Measurements from ENCODE around the gene JAZF1. TPM values are rescaled to one million over a fixed set of nuclear protein-coding genes. Genes with fewer than 3 reads are reported as not detected.

JAZF1 gene
- total and polyA plus RNA-seq, 9 of the 15 experiments (the other 6 are each of a cell fraction or from before 2014, with no cell fraction given) = 0.04 to 0.64 (median 0.11) TPM; not detected in 3

GRCh38 chr7:27872356-27873275 lies 308.0 kb downstream of the JAZF1 start:
- Histone ChIP-seq H3K27me3 (ENCODE audit: control insufficient read depth in 2 of 2, insufficient read depth in 2 of 2, low read length in 2 of 2) (peaks cover 63 to 79% of the 10 kb centered on the region in 2 experiments), H3K9me1 (ENCODE audit: control insufficient read depth, insufficient read depth, low read length) (no peaks in the 10 kb centered on the region), H3K9ac (ENCODE audit: insufficient read depth in 1 of 2, low read depth in 2 of 2, low read length in 2 of 2) (no peak overlapping the region), H3K4me3 (no peak overlapping the region), H2AFZ (ENCODE audit: low read depth, low read length) (no peak overlapping the region), H4K20me1 (replicated peaks; ENCODE audit: control insufficient read depth, insufficient read depth, low read length) (no peaks in the 10 kb centered on the region), H3K36me3 (ENCODE audit: control insufficient read depth, insufficient read depth, low read length) (no peaks in the 10 kb centered on the region), H3K4me1 (replicated peaks in 1 of 2; ENCODE audit: control insufficient read depth in 2 of 2, insufficient read depth in 2 of 2, low read length in 2 of 2) (peaks cover 0 to 3% of the 10 kb centered on the region in 2 experiments; a peak in 1 of 5 replicates), H3K9me3 (replicated peaks; ENCODE audit: control insufficient read depth, insufficient read depth, low read depth, low read length) (no peaks in the 10 kb centered on the region), H3K79me2 (ENCODE audit: control insufficient read depth, insufficient read depth, low read length) (no peaks in the 10 kb centered on the region), H3K4me2 (ENCODE audit: insufficient read depth, low read length) (no peak overlapping the region), H3K27ac (ENCODE audit: extremely low read depth, low read depth, low read length) (no peak overlapping the region)
- BruUV-seq (replicated peaks) = no TSS peak
- WGBS (ENCODE audit: insufficient coverage, low coverage, missing lambda C conversion rate) = 3% methylated on average over 17 of the region's 17 CpGs
- no peak for ATAC-seq
- in situ Hi-C loops (cut with MboI) (no loop called here), intact Hi-C loops (cut with micrococcal nuclease) (loop anchor here (10.0 kb wide), 1 partner anchor 58 kb away; no protein-coding TSS in a partner anchor)
- ChIA-PET POLR2A (interaction anchor here (0.5 to 1.4 kb wide), 4 partner anchors 12 to 1447 kb away, joined by 3 to 5 read pairs (median 3); no protein-coding TSS in a partner anchor), CTCF (ENCODE audit: low intra/inter-chr PET ratio) (no interaction called here)
- TF ChIP-seq LCOR (CRISPR knock-in tag; IDR thresholded peaks at IDR 0.05) (no peak), HNRNPUL1 (IDR thresholded peaks at IDR 0.05; ENCODE audit: low read length) (no peak), ZNF133 (CRISPR knock-in tag; IDR thresholded peaks at IDR 0.05) (no peak)
- no peak for DNase-seq (ENCODE audit: extremely low read depth in 1 of 4, low spot score in 3 of 4)
- FAIRE-seq = no peak

- POLR2A ChIA-PET = interaction anchor here (0.8 kb wide), 1 partner anchor 1446 kb away, joined by 3 read pairs; no protein-coding TSS in a partner anchor
- peaks cover 0 to 3% of the 10 kb centered on the region in 2 experiments; a peak in 1 of 5 replicates for H3K4me1 ChIP-seq (replicated peaks in 1 of 2; ENCODE audit: control insufficient read depth in 2 of 2, insufficient read depth in 2 of 2, low read length in 2 of 2)
- no peak for ATAC-seq
- in situ Hi-C loops (cut with MboI) (no loop called here), intact Hi-C loops (cut with micrococcal nuclease) (loop anchor here (10.0 kb wide), 1 partner anchor 57 kb away; no protein-coding TSS in a partner anchor)
- no peak overlapping the region for H3K27ac ChIP-seq (ENCODE audit: extremely low read depth, low read depth, low read length)
- no peaks in the 10 kb centered on the region for H3K36me3 ChIP-seq (ENCODE audit: control insufficient read depth, insufficient read depth, low read length)
- H3K9ac ChIP-seq (ENCODE audit: insufficient read depth in 1 of 2, low read depth in 2 of 2, low read length in 2 of 2) = no peak overlapping the region
- H3K9me3 ChIP-seq (replicated peaks; ENCODE audit: control insufficient read depth, insufficient read depth, low read depth, low read length) = no peaks in the 10 kb centered on the region
- no peak for DNase-seq (ENCODE audit: extremely low read depth in 1 of 4, low spot score in 3 of 4)
- 0% methylated on average over 6 of the region's 6 CpGs for WGBS (ENCODE audit: insufficient coverage, low coverage, missing lambda C conversion rate)
- no peaks in the 10 kb centered on the region for H3K79me2 ChIP-seq (ENCODE audit: control insufficient read depth, insufficient read depth, low read length)
- no peaks in the 10 kb centered on the region for H4K20me1 ChIP-seq (replicated peaks; ENCODE audit: control insufficient read depth, insufficient read depth, low read length)
- no peak overlapping the region for H2AFZ ChIP-seq (ENCODE audit: low read depth, low read length)
- H3K4me3 ChIP-seq = no peak overlapping the region
- TF ChIP-seq ZNF121 (CRISPR knock-in tag; conservative IDR thresholded peaks at IDR 0.05) (no peak), ZC3H11A (IDR thresholded peaks at IDR 0.05; ENCODE audit: low read depth, low read length) (no peak), PTBP1 (IDR thresholded peaks at IDR 0.05; ENCODE audit: low read depth, low read length) (no peak), CAMTA2 (CRISPR knock-in tag; conservative IDR thresholded peaks at IDR 0.05) (no peak), NUFIP1 (IDR thresholded peaks at IDR 0.05; ENCODE audit: partially characterized antibody) (no peak), ZNF668 (CRISPR knock-in tag; IDR thresholded peaks at IDR 0.05) (no peak)
- no peaks in the 10 kb centered on the region for H3K9me1 ChIP-seq (ENCODE audit: control insufficient read depth, insufficient read depth, low read length)
- no peak overlapping the region for H3K4me2 ChIP-seq (ENCODE audit: insufficient read depth, low read length)
- no TSS peak for BruUV-seq (replicated peaks)
- H3K27me3 ChIP-seq (ENCODE audit: control insufficient read depth in 2 of 2, insufficient read depth in 2 of 2, low read length in 2 of 2) = peaks cover 68 to 77% of the 10 kb centered on the region in 2 experiments
- CTCF ChIA-PET (ENCODE audit: low intra/inter-chr PET ratio) = no interaction called here
- FAIRE-seq = no peak
Measured at GRCh38 chr7:27871866-27872265, 308.7 kb downstream of the JAZF1 start.

Data from K562 (cell line).